Activated gamma-delta T cell (primary cell): ENCODE results near the gene CTDSP1.

Experiments
- DNase-seq: peaks from one replicate; lab custom pipeline; 2025; lab: John Stamatoyannopoulos, UW
- total RNA-seq, 2 donors: gene quantifications; one replicate each; lab custom pipeline; 2026; lab: John Stamatoyannopoulos, UW

Gene CTDSP1
- total RNA-seq: 143 to 171 reads per million in 2 donors

DNA sequence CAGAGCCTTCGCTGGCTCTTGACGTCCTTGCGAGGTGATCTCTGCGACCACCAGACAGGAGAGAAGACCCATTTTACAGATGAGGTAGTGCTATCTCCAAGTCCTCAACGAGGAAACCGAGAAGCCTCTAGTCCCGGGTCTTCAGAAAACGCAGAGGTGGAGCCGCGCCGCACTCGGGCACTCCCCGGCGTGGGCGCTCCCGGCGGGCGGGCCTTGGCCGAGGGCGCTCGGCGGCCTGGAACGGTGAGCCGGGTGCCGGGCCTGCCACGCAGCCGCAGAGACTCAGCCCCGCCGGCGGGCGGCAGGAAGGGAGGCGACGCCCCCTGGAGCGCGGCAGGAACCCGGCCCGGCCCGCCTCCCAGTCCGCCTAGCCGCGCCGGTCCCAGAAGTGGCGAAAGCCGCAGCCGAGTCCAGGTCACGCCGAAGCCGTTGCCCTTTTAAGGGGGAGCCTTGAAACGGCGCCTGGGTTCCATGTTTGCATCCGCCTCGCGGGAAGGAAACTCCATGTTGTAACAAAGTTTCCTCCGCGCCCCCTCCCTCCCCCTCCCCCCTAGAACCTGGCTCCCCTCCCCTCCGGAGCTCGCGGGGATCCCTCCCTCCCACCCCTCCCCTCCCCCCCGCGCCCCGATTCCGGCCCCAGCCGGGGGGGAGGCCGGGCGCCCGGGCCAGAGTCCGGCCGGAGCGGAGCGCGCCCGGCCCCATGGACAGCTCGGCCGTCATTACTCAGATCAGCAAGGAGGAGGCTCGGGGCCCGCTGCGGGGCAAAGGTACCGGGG is at the start of gene CTDSP1:
TSS of gene CTDSP1 (plus strand) at position 478 of the 776 bp plus-strand sequence. CDS start at position 701, 223 bp downstream.
- peak; percentile 79 for DNase-seq

GRCh38 chr2:218354045-218354444 is 45.6 kb upstream of the CTDSP1 start:
- DNase-seq: no peak

- DNase-seq: no peak
Observed at GRCh38 chr2:218354850-218355443, 44.7 kb upstream of the CTDSP1 start.

DNA sequence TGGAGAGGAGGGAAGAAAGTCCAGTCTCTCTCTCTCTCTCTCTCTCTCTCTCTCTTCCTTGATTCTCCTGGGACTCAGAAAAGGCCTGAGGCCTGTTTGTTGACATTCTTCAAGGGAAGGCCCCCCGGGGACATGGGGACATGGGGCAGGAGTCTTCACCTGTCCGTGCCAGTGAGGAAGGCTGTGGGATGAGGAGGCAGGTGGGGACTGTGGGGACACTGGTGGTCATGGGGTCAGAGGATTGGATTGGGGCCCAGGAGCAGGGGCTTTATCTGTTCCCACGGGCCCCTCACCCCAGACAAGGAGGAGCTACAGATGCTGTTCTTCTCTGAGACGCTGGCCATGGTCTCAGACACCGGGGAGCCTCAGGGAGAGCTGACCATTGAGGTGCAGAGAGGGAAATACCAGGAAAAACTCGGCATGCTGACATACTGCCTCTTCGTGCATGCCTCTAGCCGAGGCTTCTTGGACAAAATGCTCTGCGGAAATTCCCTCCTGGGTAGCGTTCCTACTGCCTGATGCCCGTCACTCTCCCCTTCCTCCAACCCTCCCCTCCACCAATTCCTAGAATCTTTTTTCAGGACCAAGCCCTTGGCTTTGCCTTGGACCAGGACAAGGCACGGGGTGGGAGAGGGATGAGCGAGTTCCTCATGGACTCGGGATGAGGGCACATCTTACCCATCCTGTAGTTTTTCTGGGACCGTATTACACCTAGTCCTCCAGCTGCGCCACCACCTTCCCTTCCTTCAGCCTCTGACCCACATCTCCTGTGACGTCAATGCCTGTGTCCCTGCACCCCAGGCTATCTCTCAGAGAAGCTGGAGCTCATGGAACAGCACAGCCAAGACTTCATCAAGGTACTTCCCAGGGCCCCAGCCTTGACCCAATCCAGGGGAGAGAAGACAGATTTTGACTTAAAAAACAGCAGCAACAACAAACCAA is 42.2 kb upstream of the CTDSP1 start:
- no peak for DNase-seq

DNA sequence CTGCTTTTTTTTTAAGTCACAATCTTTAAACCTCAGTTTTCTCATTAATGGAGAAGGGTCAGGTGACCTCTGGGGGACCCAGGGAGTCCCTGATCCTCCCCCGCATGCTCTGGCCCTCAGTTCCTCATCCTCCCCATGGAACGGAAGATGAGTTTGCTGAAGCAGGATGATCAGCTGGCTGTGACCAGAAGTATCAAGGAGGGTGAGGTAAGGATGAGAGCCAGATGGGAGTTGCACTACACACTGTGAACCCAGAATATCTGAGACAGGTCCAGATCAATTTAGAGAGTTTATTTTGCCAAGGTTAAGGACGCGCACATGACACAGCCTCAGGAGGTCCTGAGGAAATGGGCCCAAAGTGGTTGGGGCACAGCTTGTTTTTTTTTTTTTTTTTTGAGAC is 39.2 kb upstream of the CTDSP1 start:
- DNase-seq: no peak

- no peak for DNase-seq
Observed at GRCh38 chr2:218362606-218363005, 37.1 kb upstream of the CTDSP1 start.

- DNase-seq: no peak
Observed at GRCh38 chr2:218363736-218364135, 35.9 kb upstream of the CTDSP1 start.

- no peak for DNase-seq
Observed at GRCh38 chr2:218364196-218364595, 35.5 kb upstream of the CTDSP1 start.

DNA sequence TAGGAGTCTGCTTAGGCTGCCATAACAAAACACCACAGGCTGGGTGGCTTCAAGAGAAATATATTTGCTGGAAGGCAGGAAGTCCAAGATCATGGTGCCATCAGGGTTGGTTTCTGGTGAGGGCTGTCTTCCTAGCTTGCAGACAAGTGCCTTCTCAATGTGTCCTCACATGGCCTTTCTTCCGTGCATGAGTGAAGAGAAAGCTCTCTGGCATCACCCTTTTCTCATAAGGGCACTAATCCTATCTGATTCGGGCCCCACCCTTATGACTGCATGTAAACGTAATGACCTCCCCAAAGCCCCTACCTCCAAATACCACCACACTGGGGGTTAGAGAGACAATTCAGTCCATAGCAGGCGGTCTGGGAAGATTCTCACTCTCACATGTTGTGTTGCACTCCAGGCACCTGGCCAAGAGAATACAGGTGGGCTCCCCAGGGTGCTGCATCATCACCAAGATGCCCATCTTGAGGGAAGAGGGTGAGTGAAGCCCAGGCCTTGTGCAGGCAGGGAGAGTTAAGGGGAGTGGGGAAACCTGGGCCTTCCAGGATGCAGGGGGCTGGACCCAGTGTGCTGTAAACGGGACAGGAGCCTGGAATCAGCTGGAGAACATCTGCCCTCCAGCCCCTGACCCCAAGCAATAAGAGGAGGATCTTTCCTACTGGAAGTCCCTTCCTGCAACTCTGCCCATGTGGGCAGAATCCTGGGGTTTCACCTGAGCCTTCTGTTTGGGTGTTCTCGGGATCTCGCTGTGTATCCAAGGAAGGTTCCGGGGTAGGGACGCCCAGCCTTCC is 32.9 kb upstream of the CTDSP1 start:
- DNase-seq: no peak

DNA sequence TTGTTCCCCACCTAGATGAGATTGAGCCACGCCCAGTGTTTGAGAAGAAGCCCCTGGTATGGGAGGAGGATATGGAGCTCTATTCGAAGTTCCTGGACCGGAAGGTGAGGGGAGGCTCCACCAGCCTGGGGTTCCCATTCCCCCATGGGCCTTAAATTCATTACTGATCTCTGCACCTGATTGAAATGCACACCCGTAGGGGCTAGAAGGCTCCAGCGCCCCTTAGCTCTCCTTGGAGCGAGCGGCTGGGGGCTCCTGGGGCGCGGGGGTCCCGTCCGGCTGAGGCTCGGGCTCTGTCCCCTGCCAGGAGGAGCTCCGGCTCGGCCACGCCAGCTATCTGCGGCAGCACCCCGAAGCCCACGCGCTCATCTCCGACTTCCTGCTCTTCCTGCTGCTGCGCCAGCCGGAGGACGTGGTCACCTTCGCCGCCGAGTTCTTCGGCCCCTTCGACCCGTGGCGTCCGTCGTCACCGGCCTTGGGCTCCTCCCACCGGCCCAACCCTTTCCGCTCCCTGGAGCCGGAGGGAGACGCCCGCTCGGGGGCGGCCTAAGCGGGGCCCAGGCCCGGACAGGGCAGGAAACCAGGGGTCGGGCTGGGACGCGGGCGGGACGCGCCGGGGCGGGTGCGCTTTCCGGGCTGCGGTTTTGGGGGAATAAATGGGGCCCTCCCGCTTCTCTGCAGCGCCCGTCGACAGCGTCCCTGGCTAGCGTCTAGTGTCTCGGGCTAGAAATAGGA is 32.1 kb upstream of the CTDSP1 start:
- DNase-seq: peak; percentile 72

DNA sequence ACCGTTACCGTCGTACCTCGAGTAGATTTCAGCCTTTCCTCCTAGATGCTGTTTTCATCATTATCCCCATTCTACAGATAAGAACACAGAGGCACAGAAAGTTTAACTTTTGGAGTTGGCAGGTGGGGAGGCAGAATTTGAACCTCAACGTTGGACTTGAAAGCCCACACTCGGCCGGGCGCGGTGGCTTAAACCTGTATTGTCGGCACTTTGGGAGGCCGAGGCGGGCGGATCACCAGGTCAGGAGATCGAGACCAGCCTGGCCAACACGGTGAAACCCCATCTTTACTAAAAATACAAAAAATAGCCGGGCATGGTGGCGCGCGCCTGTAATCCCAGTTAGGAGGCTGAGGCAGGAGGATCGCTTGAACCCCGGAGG is 31.5 kb upstream of the CTDSP1 start:
- DNase-seq: no peak

- DNase-seq: no peak
Observed at GRCh38 chr2:218368621-218369153, 31.0 kb upstream of the CTDSP1 start.

DNA sequence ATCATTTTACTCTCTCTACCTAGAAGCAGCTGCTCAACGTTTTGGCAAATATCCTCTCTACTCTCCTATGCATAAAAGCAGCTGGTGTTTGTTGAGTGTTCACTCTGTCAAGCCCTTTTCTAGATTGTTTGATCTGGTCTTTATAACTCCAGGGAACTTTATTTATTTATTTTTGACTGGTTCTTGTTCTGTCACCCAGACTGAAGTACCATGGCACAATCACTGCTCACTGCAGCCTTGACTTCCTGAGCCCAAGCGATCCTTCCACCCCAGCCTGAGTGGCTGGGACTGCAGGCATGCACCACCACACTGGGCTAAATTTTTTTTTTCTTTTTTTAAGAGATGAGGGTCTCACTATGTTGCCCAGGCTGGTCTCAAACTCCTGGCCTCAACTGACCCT is 30.3 kb upstream of the CTDSP1 start:
- no peak for DNase-seq

DNA sequence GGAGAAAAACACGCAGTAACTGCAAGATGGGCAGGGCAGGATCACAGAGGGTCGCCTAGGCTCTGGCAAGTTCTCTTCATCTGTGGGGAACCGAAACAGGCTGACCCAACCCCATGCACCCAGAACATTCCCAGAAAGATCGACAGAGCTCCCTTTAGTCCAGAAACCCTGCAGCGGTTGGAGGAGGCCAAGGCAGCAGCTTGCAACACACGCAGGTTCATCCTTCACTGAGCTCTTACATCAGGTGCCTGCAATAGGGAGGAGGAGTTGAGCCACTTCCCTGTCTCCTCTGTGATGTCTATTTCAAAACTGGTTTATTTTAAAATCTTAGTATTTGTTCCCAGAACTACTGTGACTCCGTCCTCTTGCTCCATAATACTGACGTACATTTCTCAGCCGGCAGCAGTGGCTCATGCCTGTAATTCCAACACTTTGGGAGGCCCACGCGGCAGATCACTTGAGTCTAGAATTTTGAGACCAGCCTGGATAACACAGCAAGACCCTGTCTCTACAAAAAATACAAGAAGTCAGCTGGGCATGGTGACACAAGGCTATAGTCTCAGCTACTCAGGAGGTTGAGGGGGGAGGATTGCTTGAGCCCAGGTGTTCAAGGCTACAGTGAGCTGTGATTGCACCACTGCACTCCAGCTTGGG is 29.1 kb upstream of the CTDSP1 start:
- DNase-seq: no peak

- no peak for DNase-seq
Observed at GRCh38 chr2:218371983-218372350, 27.7 kb upstream of the CTDSP1 start.

- no peak for DNase-seq
Observed at GRCh38 chr2:218374795-218375194, 24.9 kb upstream of the CTDSP1 start.

- DNase-seq: no peak
Observed at GRCh38 chr2:218375212-218375611, 24.5 kb upstream of the CTDSP1 start.

- no peak for DNase-seq
Observed at GRCh38 chr2:218378053-218378452, 21.6 kb upstream of the CTDSP1 start.

DNA sequence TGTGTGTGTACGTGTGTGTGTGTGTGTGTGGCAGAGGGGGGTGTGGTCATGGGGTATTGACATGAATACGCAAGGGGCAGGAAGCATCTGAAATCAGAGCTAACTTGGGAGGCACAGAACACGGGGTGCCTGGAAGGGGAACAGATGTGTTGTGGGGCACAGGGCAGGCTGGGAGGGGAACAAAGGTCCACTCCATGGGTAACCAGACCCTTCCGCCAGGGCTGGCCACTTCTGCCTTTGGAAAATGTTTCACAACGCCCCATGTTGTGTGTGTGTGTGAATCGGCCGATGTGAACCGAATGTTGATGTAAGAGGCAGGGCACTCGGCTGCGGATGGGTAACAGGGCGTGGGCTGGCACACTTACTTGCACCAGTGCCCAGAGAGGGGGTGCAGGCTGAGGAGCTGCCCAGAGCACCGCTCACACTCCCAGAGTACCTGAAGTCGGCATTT is 17.7 kb upstream of the CTDSP1 start, which contains the start of gene SLC11A1:
TSS of gene SLC11A1 (plus strand) at position 358 of the 451 bp plus-strand sequence. CDS start 96 bp downstream, outside the sequence.
- DNase-seq: no peak

DNA sequence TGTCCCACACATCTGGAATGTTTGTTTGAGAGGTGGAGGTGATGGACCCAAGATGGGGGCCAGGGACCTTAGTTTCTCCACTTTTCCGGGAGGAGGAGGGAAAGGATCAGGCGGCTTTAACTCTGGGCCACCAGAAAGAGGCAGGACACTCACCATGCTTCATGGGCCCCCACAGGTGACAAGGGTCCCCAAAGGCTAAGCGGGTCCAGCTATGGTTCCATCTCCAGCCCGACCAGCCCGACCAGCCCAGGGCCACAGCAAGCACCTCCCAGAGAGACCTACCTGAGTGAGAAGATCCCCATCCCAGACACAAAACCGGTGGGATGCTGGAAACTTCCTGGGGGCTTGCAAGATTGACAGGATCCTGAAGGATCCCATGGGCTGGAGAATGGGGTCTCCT is 16.9 kb upstream of the CTDSP1 start:
- no peak for DNase-seq
